Stomach (tissue), 9 donors: ENCODE results near the gene BPTF. TPM values are rescaled to one million over a fixed set of nuclear protein-coding genes. Genes with fewer than 3 reads are reported as not detected.

Source experiments
- DNase-seq, 2 donors: peaks; one replicate each; pipeline versions ENCODE4 v3.0.0 to v3.0.0-alpha.2; 2013 to 2019
- H3K27ac ChIP-seq, 5 donors: fragments of 200-600 bp in 4 of 5; sonication (generic) in 4 of 5; one replicate each; pipeline ENCODE4 v1.5.1; 2013 to 2019; ENCODE audit warnings: mild to moderate bottlenecking in 1 of 5, moderate library complexity in 1 of 5
- H3K27me3 ChIP-seq, 3 donors: fragments of 200-600 bp; sonication (generic); one replicate each; pipeline ENCODE4 v1.5.1; 2017 to 2019; ENCODE audit warnings: mixed run types in 1 of 3
- H3K36me3 ChIP-seq, 4 donors: fragments of 200-600 bp; sonication (generic); 1 replicate in 3 of 4; 2 replicates in 1 of 4; pipeline ENCODE4 v1.5.1; 2016 to 2019
- H3K4me1 ChIP-seq, 4 donors: fragments of 200-600 bp; sonication (generic); one replicate each; pipeline ENCODE4 v1.5.1; 2016 to 2019
- H3K4me3 ChIP-seq, 4 donors: fragments of 200-600 bp; sonication (generic) in 3 of 4; one replicate each; pipeline ENCODE4 v1.5.1; 2016 to 2019; ENCODE audit warnings: mild to moderate bottlenecking in 1 of 4
- H3K9me3 ChIP-seq, 4 donors: fragments of 200-600 bp; sonication (generic); one replicate each; pipeline ENCODE4 v1.5.1; 2016 to 2019
- EP300 ChIP-seq: sonication (generic); formaldehyde crosslinking; IDR thresholded peaks from one replicate; pipeline ENCODE4 v1.6.1; 2017; ENCODE audit warnings: antibody characterized with exemption
- POLR2A ChIP-seq, 4 donors: fragments of 450-650 bp; IDR thresholded peaks; one replicate each; pipeline ENCODE4 v1.6.1; 2016; ENCODE audit warnings: antibody characterized with exemption in 4 of 4, control low read depth in 2 of 4, mild to moderate bottlenecking in 1 of 4, moderate library complexity in 1 of 4
- POLR2AphosphoS5 ChIP-seq, 3 donors: sonication (generic); formaldehyde crosslinking; IDR thresholded peaks; one replicate each; pipeline ENCODE4 v1.6.1; 2016; ENCODE audit warnings: antibody characterized with exemption in 3 of 3
- WGBS, 5 donors: extraction: QIAGEN DNeasy Blood & Tissue Kit in 3 of 5; methylation state at CpG; one replicate each; pipeline versions ENCODE4 v1.1.5 to v1.1.7; 2013 to 2018; 5-methylcytosine and 5-hydroxymethylcytosine counted together
- intact Hi-C: fragments of 100-400 bp; cut with DNase I; formaldehyde crosslinking; loops from one replicate; pipeline ENCODE4 v1.15.1; 2023; ENCODE audit warnings: low total_unique reads
- polyA plus RNA-seq, 3 donors: library from polyadenylated mRNA; stranded (reverse); fragments of 200-250 nt; gene quantifications; one replicate each; pipeline ENCODE4 v1.2.3, GENCODE V29; 2013
- total RNA-seq, 5 donors: library from RNA; depleted of rRNA; stranded (reverse); fragments of >200 nt; gene quantifications; one replicate each; pipeline versions ENCODE4 v1.1.0 to v1.2.3, GENCODE V29; 2014 to 2016
- TF ChIP-seq, protein P1 (sequence below), 7 experiments: fragments of 450-650 bp in 4 of 7; fragments of 200-600 bp in 3 of 7; sonication (generic) in 3 of 7; IDR thresholded peaks; one replicate each; pipeline ENCODE4 v1.5.1; 2016 to 2019; ENCODE audit warnings: antibody characterized with exemption in 7 of 7, control low read depth in 2 of 7, mild to moderate bottlenecking in 1 of 7
- donor health status: healthy with polysubstance abuse.
- donor health status: Bipolar disorder and iron deficiency.
- donor health status: healthy.

The BPTF gene
- total and polyA plus RNA-seq, 8 donors = 8.6 to 122 (median 49.9) TPM

DNA sequence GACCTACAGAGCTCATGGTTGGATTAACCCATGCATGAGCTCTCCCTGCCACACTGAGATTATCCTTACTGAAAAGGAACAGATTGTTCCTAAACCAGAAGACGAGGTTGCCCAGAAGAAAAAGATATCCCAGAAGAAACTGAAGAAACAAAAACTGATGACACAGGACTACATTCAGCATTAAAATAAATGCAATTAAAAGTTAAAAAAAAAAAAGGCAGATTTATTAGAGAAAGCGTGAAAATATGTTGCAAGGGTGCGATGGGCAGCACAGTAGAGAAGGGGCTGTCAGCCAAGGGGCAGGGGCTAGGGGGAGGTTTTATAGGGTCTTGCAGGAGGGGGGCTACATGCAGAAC, 40.2 kb upstream of the BPTF start:
- WGBS, 5 donors = 91 to 99% (median 93%) methylated on average over 3 of the region's 3 CpGs
- H3K4me3 ChIP-seq = no peak overlapping the region
- peaks cover 0 to 5% (median 2%) of the 10 kb centered on the region in 4 donors for H3K9me3 ChIP-seq
- H3K27me3 ChIP-seq = no peaks in the 10 kb centered on the region
- no peaks in the 10 kb centered on the region for H3K36me3 ChIP-seq
- H3K27ac ChIP-seq = no peak overlapping the region
- TF ChIP-seq POLR2A (IDR thresholded peaks at IDR 0.05) (no peak), POLR2AphosphoS5 (IDR thresholded peaks at IDR 0.05) (no peak)
- TF ChIP-seq, protein P1, sequence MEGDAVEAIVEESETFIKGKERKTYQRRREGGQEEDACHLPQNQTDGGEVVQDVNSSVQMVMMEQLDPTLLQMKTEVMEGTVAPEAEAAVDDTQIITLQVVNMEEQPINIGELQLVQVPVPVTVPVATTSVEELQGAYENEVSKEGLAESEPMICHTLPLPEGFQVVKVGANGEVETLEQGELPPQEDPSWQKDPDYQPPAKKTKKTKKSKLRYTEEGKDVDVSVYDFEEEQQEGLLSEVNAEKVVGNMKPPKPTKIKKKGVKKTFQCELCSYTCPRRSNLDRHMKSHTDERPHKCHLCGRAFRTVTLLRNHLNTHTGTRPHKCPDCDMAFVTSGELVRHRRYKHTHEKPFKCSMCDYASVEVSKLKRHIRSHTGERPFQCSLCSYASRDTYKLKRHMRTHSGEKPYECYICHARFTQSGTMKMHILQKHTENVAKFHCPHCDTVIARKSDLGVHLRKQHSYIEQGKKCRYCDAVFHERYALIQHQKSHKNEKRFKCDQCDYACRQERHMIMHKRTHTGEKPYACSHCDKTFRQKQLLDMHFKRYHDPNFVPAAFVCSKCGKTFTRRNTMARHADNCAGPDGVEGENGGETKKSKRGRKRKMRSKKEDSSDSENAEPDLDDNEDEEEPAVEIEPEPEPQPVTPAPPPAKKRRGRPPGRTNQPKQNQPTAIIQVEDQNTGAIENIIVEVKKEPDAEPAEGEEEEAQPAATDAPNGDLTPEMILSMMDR (IDR thresholded peaks at IDR 0.05) = no peak
- intact Hi-C loops = no loop called here
- peaks cover 0 to 11% (median 0%) of the 10 kb centered on the region in 4 donors for H3K4me1 ChIP-seq
- no peak for DNase-seq

DNA sequence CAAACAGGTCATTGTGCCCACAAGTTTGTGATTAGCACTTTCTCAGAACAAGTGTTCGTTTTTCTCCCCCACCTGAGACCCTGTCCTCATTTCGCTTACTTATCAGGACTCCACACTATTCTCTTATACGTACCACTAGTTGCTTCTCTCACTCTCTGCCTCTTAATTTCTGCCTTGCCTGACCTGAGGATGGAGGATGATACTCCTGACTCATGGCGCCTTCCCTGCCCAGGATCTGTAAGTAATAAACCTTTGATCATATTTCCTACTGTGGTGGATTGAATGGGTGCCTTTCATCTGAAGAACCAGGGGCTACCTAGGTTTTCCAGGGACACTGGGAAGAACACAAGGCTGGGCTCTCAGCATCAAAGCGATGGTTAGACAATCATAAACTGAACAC, 39.8 kb upstream of the BPTF start:
- intact Hi-C loops = no loop called here
- H3K9me3 ChIP-seq = peaks cover 0 to 5% (median 2%) of the 10 kb centered on the region in 4 donors
- DNase-seq = no peak
- 95 to 97% (median 97%) methylated on average over 5 of the region's 5 CpGs for WGBS, 5 donors
- no peaks in the 10 kb centered on the region for H3K27me3 ChIP-seq
- no peak for TF ChIP-seq POLR2A (IDR thresholded peaks at IDR 0.05)
- no peak for TF ChIP-seq POLR2AphosphoS5 (IDR thresholded peaks at IDR 0.05)
- TF ChIP-seq, protein P1 (IDR thresholded peaks at IDR 0.05) = no peak
- no peak for TF ChIP-seq EP300
- H3K36me3 ChIP-seq = no peaks in the 10 kb centered on the region
- H3K4me1 ChIP-seq = peaks cover 0 to 11% (median 0%) of the 10 kb centered on the region in 4 donors
- H3K4me3 ChIP-seq = no peak overlapping the region
- H3K27ac ChIP-seq = no peak overlapping the region

DNA sequence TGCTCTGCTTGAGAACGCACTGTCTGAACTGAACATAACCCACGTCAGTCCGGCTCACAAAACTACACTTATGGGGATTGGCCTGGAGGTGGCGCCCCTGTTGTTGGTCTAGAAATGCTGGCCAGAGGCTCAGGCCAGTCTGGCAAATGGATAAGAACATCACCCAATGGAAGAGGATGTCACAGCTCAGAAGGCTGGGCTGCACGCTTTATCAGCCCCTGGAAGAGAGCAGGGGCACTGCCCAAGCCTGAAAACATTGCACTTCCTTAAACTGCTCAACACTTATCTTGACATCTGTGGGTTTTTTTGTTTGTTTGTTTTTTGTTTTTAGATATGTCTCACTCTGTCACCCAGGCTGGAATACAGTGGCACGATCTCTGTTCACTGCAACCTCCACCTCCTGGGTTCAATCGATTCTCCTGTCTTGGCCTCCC, 24.8 kb upstream of the BPTF start:
- no peaks in the 10 kb centered on the region for H3K9me3 ChIP-seq
- H3K4me3 ChIP-seq = no peak overlapping the region
- no peaks in the 10 kb centered on the region for H3K27me3 ChIP-seq
- H3K27ac ChIP-seq = no peak overlapping the region
- no peaks in the 10 kb centered on the region for H3K36me3 ChIP-seq
- peaks cover 0 to 5% (median 1%) of the 10 kb centered on the region in 4 donors for H3K4me1 ChIP-seq
- TF ChIP-seq, protein P1 (IDR thresholded peaks at IDR 0.05) = peak in 5 of 7 experiments; percentile 14 to 57 (median 39)
- TF ChIP-seq POLR2A (IDR thresholded peaks at IDR 0.05) = no peak
- peak; percentile 82 to 83 for DNase-seq
- WGBS, 5 donors = 26 to 43% (median 32%) methylated on average over 7 of the region's 7 CpGs
- intact Hi-C loops = no loop called here

DNA sequence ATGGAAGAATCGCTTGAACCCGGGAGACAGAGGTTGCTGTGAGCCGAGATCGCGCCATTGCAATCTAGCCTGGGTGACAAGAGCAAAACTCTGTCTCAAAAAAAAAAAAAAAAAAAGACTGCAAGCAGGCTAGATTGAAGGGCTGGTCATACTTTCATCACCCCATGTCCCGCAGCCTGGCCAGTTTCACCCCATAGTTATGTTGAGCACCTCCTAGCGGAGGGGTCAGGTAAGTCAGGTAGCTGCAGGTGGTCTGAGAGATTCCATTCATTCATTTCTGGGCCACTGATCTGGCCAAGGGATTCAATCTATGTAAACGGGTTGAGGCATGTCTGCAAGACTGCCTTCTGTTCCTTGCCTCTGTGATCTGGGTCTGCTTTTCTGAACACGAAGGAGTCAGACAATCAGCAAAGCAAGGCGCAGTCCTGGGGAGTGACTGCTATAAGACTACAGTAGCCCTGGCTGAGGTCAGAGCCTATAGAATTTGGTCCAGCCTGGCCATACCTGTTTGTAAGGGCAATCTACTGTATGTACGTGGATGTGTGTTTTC, 23.6 kb upstream of the BPTF start:
- TF ChIP-seq POLR2AphosphoS5 (IDR thresholded peaks at IDR 0.05) (no peak), POLR2A (IDR thresholded peaks at IDR 0.05) (no peak), EP300 (no peak)
- TF ChIP-seq, protein P1 (IDR thresholded peaks at IDR 0.05) = no peak
- no peak overlapping the region for H3K4me3 ChIP-seq
- H3K27me3 ChIP-seq = no peaks in the 10 kb centered on the region
- DNase-seq = no peak
- H3K9me3 ChIP-seq = no peaks in the 10 kb centered on the region
- peaks cover 0 to 5% (median 1%) of the 10 kb centered on the region in 4 donors for H3K4me1 ChIP-seq
- intact Hi-C loops = no loop called here
- H3K27ac ChIP-seq = no peak overlapping the region
- WGBS, 5 donors = 90 to 93% (median 92%) methylated on average over 11 of the region's 11 CpGs
- no peaks in the 10 kb centered on the region for H3K36me3 ChIP-seq
